Erythroblast (primary cell): Measurements from ENCODE around the gene SIPA1L3.

Experiments
- GATA1 ChIP-seq: IDR thresholded peaks from 2 replicates; pipeline ENCODE4 v1.6.1; 2011; ENCODE audit warnings: low read depth, mild to moderate bottlenecking, control low read depth, low read length, moderate library complexity
- POLR2A ChIP-seq: IDR thresholded peaks from 2 replicates; pipeline ENCODE4 v1.6.1; 2011; ENCODE audit warnings: mild to moderate bottlenecking, low read length

GRCh38 chr19:38148337-38148736 lies 241.3 kb downstream of the SIPA1L3 start:
- TF ChIP-seq POLR2A: no peak
- no peak for TF ChIP-seq GATA1
